Tongue (tissue), 2 donors: ENCODE results near the gene L3MBTL3. TPM values are rescaled to one million over a fixed set of nuclear protein-coding genes. Genes with fewer than 3 reads are reported as not detected.

ENCODE experiments used
- DNase-seq: peaks from one replicate; pipeline ENCODE4 v3.0.0-alpha.2; 2015
- total RNA-seq: library from RNA; depleted of rRNA; stranded (reverse); fragments of >200 nt; gene quantifications from one replicate; pipeline ENCODE4 v1.2.3, GENCODE V29; 2014

L3MBTL3 gene
- 11.7 TPM for total RNA-seq

- DNase-seq = peak; percentile 95
Observed at GRCh38 chr6:130018292-130018743, at the start of gene L3MBTL3. Gene L3MBTL3 (plus strand): TSS chr6:130018581. CDS start chr6:130042700, 24,119 bp downstream.

- no peak for DNase-seq
Observed at GRCh38 chr6:129969064-129969463, 49.3 kb upstream of the L3MBTL3 start.

GRCh38 chr6:129976110-129976509 lies 42.3 kb upstream of the L3MBTL3 start:
- no peak for DNase-seq

GRCh38 chr6:129978148-129978916 lies 40.0 kb upstream of the L3MBTL3 start:
- DNase-seq = no peak

- DNase-seq = no peak
Observed at GRCh38 chr6:129980821-129981220, 37.6 kb upstream of the L3MBTL3 start.

GRCh38 chr6:129981598-129981997 lies 36.8 kb upstream of the L3MBTL3 start:
- DNase-seq = no peak

- DNase-seq = no peak
Observed at GRCh38 chr6:129989396-129989795, 29.0 kb upstream of the L3MBTL3 start.

- DNase-seq = no peak
Observed at GRCh38 chr6:129992881-129993280, 25.5 kb upstream of the L3MBTL3 start.

GRCh38 chr6:129994410-129994809 lies 24.0 kb upstream of the L3MBTL3 start:
- DNase-seq = no peak

GRCh38 chr6:129996387-129996786 lies 22.0 kb upstream of the L3MBTL3 start:
- no peak for DNase-seq

- no peak for DNase-seq
Observed at GRCh38 chr6:130000526-130001421, 17.6 kb upstream of the L3MBTL3 start.

- DNase-seq = no peak
Observed at GRCh38 chr6:130008236-130008873, 10.0 kb upstream of the L3MBTL3 start.

GRCh38 chr6:130009146-130009545 lies 9.2 kb upstream of the L3MBTL3 start:
- no peak for DNase-seq

- DNase-seq = no peak
Observed at GRCh38 chr6:130010387-130010786, 8.0 kb upstream of the L3MBTL3 start.

GRCh38 chr6:130012728-130013127 lies 5.7 kb upstream of the L3MBTL3 start:
- no peak for DNase-seq

- DNase-seq = no peak
Observed at GRCh38 chr6:130018744-130019325, 454 bp downstream of the L3MBTL3 start.

GRCh38 chr6:130019326-130020072 lies 1.1 kb downstream of the L3MBTL3 start:
- peak; percentile 61 for DNase-seq

GRCh38 chr6:130020073-130020906 lies 1.9 kb downstream of the L3MBTL3 start:
- peak; percentile 41 for DNase-seq

- peak; percentile 96 for DNase-seq
Observed at GRCh38 chr6:130020907-130021629, 2.7 kb downstream of the L3MBTL3 start.

- no peak for DNase-seq
Observed at GRCh38 chr6:130026859-130027258, 8.5 kb downstream of the L3MBTL3 start.
